ENCODE measurements around the gene CERS6. TPM values are rescaled to one million over a fixed set of nuclear protein-coding genes. Genes with fewer than 3 reads are reported as not detected.
"Not testable (repeated sequence)": the region's sequence is repeated elsewhere in the genome, so short reads cannot be mapped to it uniquely, and the experiment has no call there.

Gene CERS6
- total RNA-seq, 2 donors from 2014 or later: 13.7 to 15.8 TPM

- ATAC-seq (ENCODE audit: insufficient number of reproducible peaks, low FRiP score, low read depth): no peak
- Histone ChIP-seq H3K9me3 (no peaks in the 10 kb centered on the region), H3K27me3 (replicated peaks; ENCODE audit: insufficient read depth) (no peaks in the 10 kb centered on the region), H3K36me3 (no peaks in the 10 kb centered on the region), H3K27ac (no peak overlapping the region), H3K4me3 (no peak overlapping the region), H3K4me1 (ENCODE audit: control insufficient read depth in 1 of 2, low read depth in 2 of 2) (no peaks in the 10 kb centered on the region)
- no peak for TF ChIP-seq CTCF (IDR thresholded peaks at IDR 0.05)
- DNase-seq (ENCODE audit: low spot score): no peak
Observed at GRCh38 chr2:168662651-168663208, 206.7 kb downstream of the CERS6 start.

GRCh38 chr2:168663993-168664392, 207.9 kb downstream of the CERS6 start:
- H3K36me3 ChIP-seq: no peaks in the 10 kb centered on the region
- H3K27ac ChIP-seq: no peak overlapping the region
- H3K9me3 ChIP-seq: no peaks in the 10 kb centered on the region
- no peak overlapping the region for H3K4me3 ChIP-seq
- DNase-seq (ENCODE audit: low spot score) (no peak), ATAC-seq (ENCODE audit: insufficient number of reproducible peaks, low FRiP score, low read depth) (no peak)
- no peaks in the 10 kb centered on the region for H3K27me3 ChIP-seq (replicated peaks; ENCODE audit: insufficient read depth)
- no peak for TF ChIP-seq CTCF (IDR thresholded peaks at IDR 0.05)
- no peaks in the 10 kb centered on the region for H3K4me1 ChIP-seq (ENCODE audit: control insufficient read depth in 1 of 2, low read depth in 2 of 2)

- H3K4me3 ChIP-seq; H3K4me1 ChIP-seq (ENCODE audit: control insufficient read depth in 1 of 2, low read depth in 2 of 2); DNase-seq (ENCODE audit: low spot score): not testable (repeated sequence)
Observed at GRCh38 chr2:168664715-168665114, 208.6 kb downstream of the CERS6 start.

GRCh38 chr2:168666339-168666738, 210.3 kb downstream of the CERS6 start:
- TF ChIP-seq CTCF (IDR thresholded peaks at IDR 0.05): no peak
- no peak overlapping the region for H3K27ac ChIP-seq
- no peaks in the 10 kb centered on the region for H3K27me3 ChIP-seq (replicated peaks; ENCODE audit: insufficient read depth)
- H3K4me1 ChIP-seq (ENCODE audit: control insufficient read depth in 1 of 2, low read depth in 2 of 2): no peaks in the 10 kb centered on the region
- H3K9me3 ChIP-seq: no peaks in the 10 kb centered on the region
- no peaks in the 10 kb centered on the region for H3K36me3 ChIP-seq
- no peak overlapping the region for H3K4me3 ChIP-seq
- DNase-seq (ENCODE audit: low spot score): no peak
- ATAC-seq (ENCODE audit: insufficient number of reproducible peaks, low FRiP score, low read depth): no peak

More at GRCh38 chr2:168664715-168665114, 208.6 kb downstream of the CERS6 start:
- H3K27me3 ChIP-seq (replicated peaks; ENCODE audit: insufficient read depth); ATAC-seq (ENCODE audit: insufficient number of reproducible peaks, low FRiP score, low read depth); H3K9me3 ChIP-seq; H3K36me3 ChIP-seq; H3K27ac ChIP-seq: not testable (repeated sequence)

- no peak for DNase-seq (ENCODE audit: low spot score)
- Histone ChIP-seq H3K36me3 (no peaks in the 10 kb centered on the region), H3K27ac (no peak overlapping the region), H3K4me3 (no peak overlapping the region), H3K27me3 (replicated peaks; ENCODE audit: insufficient read depth) (no peaks in the 10 kb centered on the region), H3K9me3 (no peaks in the 10 kb centered on the region), H3K4me1 (ENCODE audit: control insufficient read depth in 1 of 2, low read depth in 2 of 2) (no peaks in the 10 kb centered on the region)
- no peak for TF ChIP-seq CTCF (IDR thresholded peaks at IDR 0.05)
- ATAC-seq (ENCODE audit: insufficient number of reproducible peaks, low FRiP score, low read depth): no peak
Observed at GRCh38 chr2:168667156-168667555, 211.1 kb downstream of the CERS6 start.

- no peak for TF ChIP-seq CTCF (IDR thresholded peaks at IDR 0.05)
- Histone ChIP-seq H3K27ac (no peak overlapping the region), H3K4me3 (no peak overlapping the region), H3K27me3 (replicated peaks; ENCODE audit: insufficient read depth) (no peaks in the 10 kb centered on the region), H3K4me1 (ENCODE audit: control insufficient read depth in 1 of 2, low read depth in 2 of 2) (no peaks in the 10 kb centered on the region), H3K9me3 (no peaks in the 10 kb centered on the region), H3K36me3 (no peaks in the 10 kb centered on the region)
- DNase-seq (ENCODE audit: low spot score) (no peak), ATAC-seq (ENCODE audit: insufficient number of reproducible peaks, low FRiP score, low read depth) (no peak)
Observed at GRCh38 chr2:168669151-168669550, 213.1 kb downstream of the CERS6 start.
